Pancreas (tissue), 10 donors: Measurements from ENCODE around the gene MBTPS1. TPM values are rescaled to one million over a fixed set of nuclear protein-coding genes. Genes with fewer than 3 reads are reported as not detected.

Experiments
- ATAC-seq, 4 donors: fragments of 200-7000 bp; cut with Tn5 transposase; one replicate each; pipeline versions ENCODE4 v1.8.0 to v1.9.1; 2020; ENCODE audit warnings: mild to moderate bottlenecking in 4 of 4, moderate library complexity in 4 of 4
- DNase-seq, 6 donors: peaks; one replicate each; pipeline ENCODE4 v3.0.0-alpha.2; 2020
- FAIRE-seq: peaks from 2 replicates; lab custom pipeline; 2012; peaks lifted over from hg19 to GRCh38; lab: Jason Lieb, UNC
- H3K27ac ChIP-seq, 4 donors: fragments of 200-600 bp; sonication (generic); 1 replicate in 3 of 4; 2 replicates in 1 of 4; pipeline versions ENCODE4 v1.5.0 to v1.8.0; 2020
- H3K27me3 ChIP-seq, 4 donors: fragments of 200-600 bp; one replicate each; pipeline ENCODE4 v1.8.0; 2021
- H3K36me3 ChIP-seq, 3 donors: fragments of 200-600 bp; sonication (generic) in 1 of 3; one replicate each; pipeline versions ENCODE4 v1.5.0 to v1.8.0; 2020 to 2021
- H3K4me1 ChIP-seq, 3 donors: fragments of 200-600 bp; one replicate each; pipeline ENCODE4 v1.8.0; 2021
- H3K4me3 ChIP-seq, 4 donors: fragments of 200-600 bp; sonication (generic) in 2 of 4; one replicate each; pipeline versions ENCODE4 v1.5.0 to v1.8.0; 2020 to 2021
- H3K9me3 ChIP-seq, 4 donors: fragments of 200-600 bp; one replicate each; pipeline ENCODE4 v1.8.0; 2021
- WGBS, 2 donors: extraction: QIAGEN DNeasy Blood & Tissue Kit; methylation state at CpG; one replicate each; pipeline ENCODE4 v1.1.7; 2013; 5-methylcytosine and 5-hydroxymethylcytosine counted together
- intact Hi-C, 3 donors: fragments of 100-400 bp; cut with DNase I; formaldehyde crosslinking; loops; one replicate each; pipeline versions ENCODE4 v1.11.1 to v1.14.2; 2022
- polyA plus RNA-seq, 2 donors: library from polyadenylated mRNA; stranded (reverse); fragments of 200-250 nt; gene quantifications; one replicate each; pipeline ENCODE4 v1.2.3, GENCODE V29; 2013
- total RNA-seq, 6 donors: library from RNA; stranded (reverse); fragmentation: NEBNext Ultra II Directional in 4 of 6; extraction: Animal tissue kit (Norgen Biotek cat#: 25700) in 4 of 6; gene quantifications; one replicate each; pipeline versions ENCODE4 v1.2.1 to v1.2.4, GENCODE V29; 2021 to 2023
- TF ChIP-seq, protein P1 (sequence below), 4 donors: fragments of 200-600 bp; sonication (generic) in 3 of 4; IDR thresholded peaks; one replicate each; pipeline versions ENCODE4 v1.5.0 to v1.8.0; 2021; ENCODE audit warnings: antibody characterized with exemption in 4 of 4
- donor health status: healthy with polysubstance abuse.
- donor health status: DM: no; HTN: no; CAD: no; lungs with moderate emphysema.
- donor health status: DM: no; HTN: no; CAD: no.
- donor health status: control.
- donor health status: control.
- donor health status: Bipolar disorder and iron deficiency.
- donor health status: DM: yes; HTN: yes; CAD: no.
- donor health status: DM: no; HTN: no; CAD: no.
- donor health status: DM: no; HTN: no; CAD: no.
- donor health status: DM: yes; HTN: yes; CAD: no.

MBTPS1 gene
- total and polyA plus RNA-seq, 8 donors, result 32.8 to 56.8 (median 43.2) TPM

DNA sequence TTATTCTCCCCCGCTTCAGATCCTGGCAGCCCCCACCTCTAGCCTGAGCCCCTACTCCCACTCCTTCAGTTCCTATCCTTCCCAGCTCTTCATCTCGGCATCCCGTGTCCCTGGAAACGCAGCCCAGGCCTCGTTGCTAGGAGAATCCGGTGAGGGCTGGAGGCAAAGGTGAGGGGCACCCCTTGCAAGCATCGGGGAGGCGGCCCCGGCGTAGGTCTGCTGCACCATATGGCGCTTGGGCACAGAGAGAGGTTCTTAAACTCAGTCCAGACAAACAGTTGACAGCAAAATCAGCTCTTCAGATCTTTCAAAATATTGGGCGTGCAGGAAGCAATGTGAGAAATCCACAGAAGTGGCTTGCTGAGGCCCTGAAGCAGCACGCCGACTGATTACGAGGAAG is 89.1 kb downstream of the MBTPS1 start:
- Histone ChIP-seq H3K4me3 (no peak overlapping the region), H3K27ac (no peak overlapping the region), H3K4me1 (no peaks in the 10 kb centered on the region), H3K9me3 (no peaks in the 10 kb centered on the region), H3K27me3 (no peaks in the 10 kb centered on the region), H3K36me3 (no peaks in the 10 kb centered on the region)
- ATAC-seq (peak in 3 of 4 donors; percentile 44 to 77 (median 75)), DNase-seq (peak in 1 of 6 donors; percentile 18), FAIRE-seq (no peak)
- intact Hi-C loops, result no loop called here
- 79 to 80% methylated on average over 15 of the region's 15 CpGs for WGBS, 2 donors
- TF ChIP-seq, protein P1, sequence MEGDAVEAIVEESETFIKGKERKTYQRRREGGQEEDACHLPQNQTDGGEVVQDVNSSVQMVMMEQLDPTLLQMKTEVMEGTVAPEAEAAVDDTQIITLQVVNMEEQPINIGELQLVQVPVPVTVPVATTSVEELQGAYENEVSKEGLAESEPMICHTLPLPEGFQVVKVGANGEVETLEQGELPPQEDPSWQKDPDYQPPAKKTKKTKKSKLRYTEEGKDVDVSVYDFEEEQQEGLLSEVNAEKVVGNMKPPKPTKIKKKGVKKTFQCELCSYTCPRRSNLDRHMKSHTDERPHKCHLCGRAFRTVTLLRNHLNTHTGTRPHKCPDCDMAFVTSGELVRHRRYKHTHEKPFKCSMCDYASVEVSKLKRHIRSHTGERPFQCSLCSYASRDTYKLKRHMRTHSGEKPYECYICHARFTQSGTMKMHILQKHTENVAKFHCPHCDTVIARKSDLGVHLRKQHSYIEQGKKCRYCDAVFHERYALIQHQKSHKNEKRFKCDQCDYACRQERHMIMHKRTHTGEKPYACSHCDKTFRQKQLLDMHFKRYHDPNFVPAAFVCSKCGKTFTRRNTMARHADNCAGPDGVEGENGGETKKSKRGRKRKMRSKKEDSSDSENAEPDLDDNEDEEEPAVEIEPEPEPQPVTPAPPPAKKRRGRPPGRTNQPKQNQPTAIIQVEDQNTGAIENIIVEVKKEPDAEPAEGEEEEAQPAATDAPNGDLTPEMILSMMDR (IDR thresholded peaks at IDR 0.05), result no peak

DNA sequence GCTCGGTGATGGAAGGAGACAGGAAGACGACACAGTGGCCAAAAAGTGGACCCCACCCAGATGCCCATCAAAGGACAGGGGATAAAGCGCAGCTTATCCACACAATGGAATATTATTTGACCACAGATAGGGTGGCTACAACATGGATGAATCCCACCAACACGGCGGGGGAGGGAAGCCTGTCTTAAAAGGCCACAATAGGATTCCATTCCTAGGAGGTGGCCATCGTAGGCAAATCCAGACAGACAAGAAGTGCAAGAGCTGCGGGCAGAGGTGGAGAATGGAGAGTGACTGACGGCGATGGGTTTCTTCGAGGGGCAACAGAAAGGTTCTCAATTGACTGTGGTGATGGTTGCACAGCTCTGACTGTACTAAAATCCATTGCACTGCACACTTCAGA is 90.1 kb downstream of the MBTPS1 start:
- FAIRE-seq (no peak), DNase-seq (no peak), ATAC-seq (no peak)
- no peaks in the 10 kb centered on the region for H3K36me3 ChIP-seq
- no peak overlapping the region for H3K4me3 ChIP-seq
- intact Hi-C loops, result no loop called here
- H3K4me1 ChIP-seq, result no peaks in the 10 kb centered on the region
- TF ChIP-seq, protein P1 (IDR thresholded peaks at IDR 0.05), result no peak
- WGBS, 2 donors, result 80 to 81% methylated on average over 10 of the region's 10 CpGs
- no peaks in the 10 kb centered on the region for H3K9me3 ChIP-seq
- no peak overlapping the region for H3K27ac ChIP-seq
- H3K27me3 ChIP-seq, result no peaks in the 10 kb centered on the region

DNA sequence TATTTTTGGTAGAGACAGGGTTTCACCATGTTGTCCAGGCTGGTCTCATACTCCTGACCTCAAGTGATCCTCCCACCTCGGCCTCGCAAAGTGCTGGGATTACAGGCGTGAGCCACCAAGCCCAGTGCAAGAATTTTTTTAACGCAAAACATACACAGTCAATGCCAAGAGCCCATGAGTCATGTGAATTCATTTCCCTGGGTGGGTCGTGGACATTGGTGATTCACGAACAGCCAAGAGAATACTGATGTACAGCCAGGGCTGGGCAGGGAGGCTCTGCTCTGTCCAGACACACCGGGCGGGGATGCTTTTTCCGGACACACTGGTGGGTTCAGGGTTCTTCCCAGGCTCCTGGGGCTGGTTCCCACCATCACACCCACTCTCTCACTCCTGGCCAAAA is 91.9 kb downstream of the MBTPS1 start:
- intact Hi-C loops, result no loop called here
- H3K27ac ChIP-seq, result no peak overlapping the region
- no peaks in the 10 kb centered on the region for H3K36me3 ChIP-seq
- 76 to 88% methylated on average over 9 of the region's 9 CpGs for WGBS, 2 donors
- no peaks in the 10 kb centered on the region for H3K4me1 ChIP-seq
- no peak for DNase-seq
- H3K4me3 ChIP-seq, result no peak overlapping the region
- TF ChIP-seq, protein P1 (IDR thresholded peaks at IDR 0.05), result no peak
- FAIRE-seq, result no peak
- H3K27me3 ChIP-seq, result no peaks in the 10 kb centered on the region
- no peak for ATAC-seq
- H3K9me3 ChIP-seq, result no peaks in the 10 kb centered on the region

DNA sequence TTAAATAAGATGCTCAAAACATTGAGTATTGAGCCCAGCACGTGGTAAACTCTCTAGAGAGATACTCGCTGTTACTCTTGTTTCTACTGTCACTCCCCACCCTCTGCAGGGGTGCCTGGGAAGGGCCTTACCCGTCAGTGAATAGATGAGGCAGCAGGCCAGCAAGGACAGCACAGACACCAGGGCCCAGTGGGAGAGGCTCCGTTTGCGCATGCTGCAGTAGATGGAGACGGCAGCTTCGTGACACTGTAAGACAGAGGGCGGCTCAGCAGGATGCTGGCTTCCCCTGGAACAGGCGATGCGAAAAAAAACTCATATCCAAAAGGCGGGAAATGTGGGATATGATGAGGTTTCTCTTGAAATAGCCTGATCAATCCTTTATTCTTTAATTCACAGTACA is 94.1 kb downstream of the MBTPS1 start:
- Histone ChIP-seq H3K27ac (no peak overlapping the region), H3K9me3 (no peaks in the 10 kb centered on the region), H3K27me3 (no peaks in the 10 kb centered on the region), H3K4me3 (no peak overlapping the region), H3K4me1 (no peaks in the 10 kb centered on the region), H3K36me3 (no peaks in the 10 kb centered on the region)
- intact Hi-C loops, result no loop called here
- ATAC-seq (no peak), FAIRE-seq (no peak), DNase-seq (no peak)
- WGBS, 2 donors, result 80 to 82% methylated on average over 11 of the region's 11 CpGs
- TF ChIP-seq, protein P1 (IDR thresholded peaks at IDR 0.05), result no peak

DNA sequence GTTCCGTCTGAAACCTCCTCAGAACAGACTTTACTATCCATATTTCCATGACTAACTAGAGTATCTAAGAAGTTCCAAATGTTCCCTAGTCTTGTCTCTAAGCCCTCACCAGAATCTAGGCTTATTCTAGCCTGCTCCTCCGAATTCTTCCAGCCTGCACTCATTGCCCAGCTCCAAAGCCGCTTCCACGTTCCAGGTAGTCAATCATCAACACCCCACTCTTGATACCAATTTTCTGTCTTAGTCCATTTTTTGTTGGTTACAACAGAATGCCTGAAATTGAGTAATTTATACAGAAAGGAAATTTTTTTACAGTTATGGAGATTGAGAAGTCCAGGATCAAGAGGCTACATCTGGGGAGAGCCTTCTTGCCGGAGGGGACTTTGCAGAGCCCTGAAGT is 95.3 kb downstream of the MBTPS1 start:
- no peak for ATAC-seq

More for the DNA sequence above, 95.3 kb downstream of the MBTPS1 start:
- intact Hi-C loops, result no loop called here
- no peaks in the 10 kb centered on the region for H3K4me1 ChIP-seq
- H3K9me3 ChIP-seq, result no peaks in the 10 kb centered on the region
- H3K27me3 ChIP-seq, result no peaks in the 10 kb centered on the region
- 88 to 95% methylated on average over 5 of the region's 5 CpGs for WGBS, 2 donors
- FAIRE-seq (no peak), DNase-seq (no peak)
- no peak overlapping the region for H3K27ac ChIP-seq
- H3K36me3 ChIP-seq, result no peaks in the 10 kb centered on the region
- no peak overlapping the region for H3K4me3 ChIP-seq
- TF ChIP-seq, protein P1 (IDR thresholded peaks at IDR 0.05), result no peak
